CD4-positive, alpha-beta memory T cell (primary cell): Measurements from ENCODE around the gene FXYD5. TPM values are rescaled to one million over a fixed set of nuclear protein-coding genes. Genes with fewer than 3 reads are reported as not detected.
A peak's percentile ranks its signal among the peaks of the same experiment; 100 is the strongest.
"Not testable (repeated sequence)": the region's sequence is repeated elsewhere in the genome, so short reads cannot be mapped to it uniquely, and the experiment has no call there.

Experiments used
- CTCF ChIA-PET: fragments of 350-600 bp; sonication (Branson Sonifier 250); formaldehyde crosslinking; loops from one replicate; lab custom pipeline; 2021; ENCODE audit warnings: inconsistent platforms; ENCODE audit not compliant: partially characterized antibody; lab: Charles Lee
- POLR2A ChIA-PET: fragments of 350-600 bp; sonication (Branson Sonifier 250); formaldehyde crosslinking; loops from one replicate; lab custom pipeline; 2021; ENCODE audit not compliant: partially characterized antibody; lab: Charles Lee
- DNase-seq, 5 donors: peaks; one replicate each; pipeline versions ENCODE4 v3.0.0 to v3.0.0-alpha.2; 2020 to 2022; ENCODE audit warnings: mixed read lengths in 1 of 5
- H3K27ac ChIP-seq: one replicate; pipeline ENCODE4 v1.7.0; 2013; ENCODE audit warnings: low read depth, low read length
- H3K27me3 ChIP-seq: 2 replicates; pipeline ENCODE4 v1.7.0; 2013; ENCODE audit warnings: mild to moderate bottlenecking, low read length, moderate library complexity; ENCODE audit not compliant: insufficient read depth
- H3K36me3 ChIP-seq: 2 replicates; pipeline ENCODE4 v1.7.0; 2013; ENCODE audit warnings: mild to moderate bottlenecking, low read length, moderate library complexity; ENCODE audit not compliant: insufficient read depth
- H3K4me1 ChIP-seq: 2 replicates; pipeline ENCODE4 v1.7.0; 2013; ENCODE audit warnings: mild to moderate bottlenecking, low read length, moderate library complexity; ENCODE audit not compliant: insufficient read depth
- H3K4me3 ChIP-seq, 2 donors: one replicate each; pipeline ENCODE4 v1.7.0; 2013; ENCODE audit warnings: low read length in 2 of 2, mild to moderate bottlenecking in 1 of 2
- H3K9me3 ChIP-seq, 2 donors: one replicate each; pipeline ENCODE4 v1.7.0; 2013; ENCODE audit warnings: low read length in 2 of 2, control low read depth in 1 of 2; ENCODE audit not compliant: control insufficient read depth in 1 of 2
- H3K27ac Mint-ChIP-seq, 7 donors: one replicate each; pipeline ENCODE4 v1.8.0; 2020 to 2021; ENCODE audit warnings: mixed read lengths in 7 of 7, mild to moderate bottlenecking in 6 of 7, inconsistent platforms in 3 of 7, moderate library complexity in 3 of 7
- H3K27me3 Mint-ChIP-seq, 2 donors: one replicate each; pipeline ENCODE4 v1.8.0; 2020 to 2021; ENCODE audit warnings: mixed read lengths in 2 of 2
- H3K36me3 Mint-ChIP-seq, 2 donors: one replicate each; pipeline ENCODE4 v1.8.0; 2020 to 2021; ENCODE audit warnings: mixed read lengths in 2 of 2, inconsistent platforms in 1 of 2, mild to moderate bottlenecking in 1 of 2
- H3K4me1 Mint-ChIP-seq, 4 donors: one replicate each; pipeline ENCODE4 v1.8.0; 2020 to 2021; ENCODE audit warnings: mixed read lengths in 4 of 4, mild to moderate bottlenecking in 1 of 4
- H3K4me3 Mint-ChIP-seq, 8 donors: one replicate each; pipeline ENCODE4 v1.8.0; 2020 to 2021; ENCODE audit warnings: mixed read lengths in 8 of 8, mild to moderate bottlenecking in 7 of 8, moderate library complexity in 6 of 8, inconsistent platforms in 3 of 8
- H3K9me3 Mint-ChIP-seq, 8 donors: one replicate each; pipeline ENCODE4 v1.8.0; 2020 to 2021; ENCODE audit warnings: mixed read lengths in 8 of 8, mild to moderate bottlenecking in 5 of 8, inconsistent platforms in 3 of 8, moderate library complexity in 1 of 8
- intact Hi-C: fragments of 100-400 bp; cut with micrococcal nuclease; formaldehyde crosslinking; loops from one replicate; pipeline ENCODE4 v1.15.1; 2023
- polyA plus RNA-seq, 2 donors: library from polyadenylated mRNA; unstranded; fragments of 300-500 nt; fragmentation: Illumina TruSeq; gene quantifications; one replicate each; pipeline ENCODE4 v1.2.3, GENCODE V29; 2021
- total RNA-seq, 2 experiments: library from RNA; stranded (reverse); gene quantifications; one replicate each; pipeline ENCODE4 v1.2.3, GENCODE V29; 2021

Gene FXYD5
- total and polyA plus RNA-seq, 4 experiments from 2014 or later: 452 to 833 (median 479) TPM

DNA sequence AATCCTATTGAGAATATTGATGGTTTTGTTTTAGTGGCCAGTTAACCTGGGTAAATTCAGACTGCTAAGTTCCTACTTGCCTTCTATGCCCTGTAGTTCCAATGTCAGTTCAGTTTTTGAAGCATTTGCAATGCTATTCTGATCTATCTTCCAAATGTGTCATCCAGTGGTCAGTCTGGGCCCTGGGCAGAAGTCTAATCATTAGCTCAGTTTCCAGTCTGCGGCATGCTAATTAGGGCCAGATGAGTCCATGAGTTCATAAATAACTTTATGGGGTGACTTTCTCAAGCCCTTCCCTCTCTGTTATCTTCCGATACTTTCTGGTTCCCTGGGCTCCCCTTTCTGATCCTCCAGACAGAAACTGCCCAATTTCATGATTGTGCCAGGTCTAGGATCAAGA, 41.3 kb downstream of the FXYD5 start:
- H3K9me3 ChIP-seq: no peaks in the 10 kb centered on the region
- Mint-ChIP-seq H3K27ac (no peak overlapping the region), H3K4me1 (peaks cover 13 to 28% (median 22%) of the 10 kb centered on the region in 4 donors), H3K36me3 (no peaks in the 10 kb centered on the region), H3K27me3 (no peaks in the 10 kb centered on the region), H3K9me3 (peaks cover 0 to 2% (median 0%) of the 10 kb centered on the region in 8 donors), H3K4me3 (no peak overlapping the region)
- ChIA-PET POLR2A (interaction anchor here (3.3 to 4.3 kb wide), 2 partner anchors 11 to 17 kb away, joined by 11 to 23 read pairs; no protein-coding TSS in a partner anchor), CTCF (no interaction called here)
- DNase-seq: no peak
- no peaks in the 10 kb centered on the region for H3K36me3 ChIP-seq
- peaks cover 9% of the 10 kb centered on the region for H3K4me1 ChIP-seq
- intact Hi-C loops: loop anchor here (2.0 kb wide), 1 partner anchor 15 kb away; no protein-coding TSS in a partner anchor
- no peaks in the 10 kb centered on the region for H3K27me3 ChIP-seq
- H3K27ac ChIP-seq: no peak overlapping the region
- no peak overlapping the region for H3K4me3 ChIP-seq

DNA sequence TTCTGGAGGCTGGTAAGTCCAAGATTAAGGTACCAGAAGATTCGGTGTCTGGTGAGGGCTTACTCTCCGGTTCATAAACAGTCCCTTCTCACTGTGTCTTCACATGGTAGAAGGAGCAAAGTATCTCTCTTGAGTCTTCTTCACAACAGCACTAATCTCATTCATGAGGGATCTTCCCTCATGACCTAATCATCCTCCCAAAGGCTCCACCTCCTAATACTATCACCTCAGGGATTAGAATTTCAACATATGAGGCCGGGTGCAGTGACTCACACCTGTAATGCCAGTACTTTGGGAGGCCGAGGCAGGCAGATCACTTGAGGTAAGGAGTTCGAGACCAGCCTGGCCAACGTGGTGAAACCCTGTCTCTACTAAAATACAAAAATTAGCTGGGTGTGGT, 42.3 kb downstream of the FXYD5 start:
- POLR2A ChIA-PET: interaction anchor here (4.3 kb wide), 1 partner anchor 16 kb away, joined by 23 read pairs; no protein-coding TSS in a partner anchor

DNA sequence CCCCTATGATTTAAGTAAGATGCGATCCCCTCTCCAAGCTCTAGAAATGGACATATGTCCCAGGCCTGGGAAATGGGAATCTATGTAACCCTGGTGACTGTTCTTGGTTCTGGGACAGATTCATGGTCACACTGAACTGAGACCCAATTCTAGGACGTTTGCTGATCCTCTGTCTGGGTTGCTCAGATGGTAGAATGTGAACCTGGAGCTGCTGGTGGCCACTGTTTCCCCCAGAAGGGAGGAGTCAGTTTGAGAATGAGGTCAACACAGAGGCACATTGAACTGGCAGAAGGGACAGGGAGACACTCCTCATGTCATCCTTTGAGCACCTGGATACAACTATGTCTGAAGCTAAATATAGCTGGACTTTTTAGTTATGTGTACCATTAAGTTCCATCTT, 44.9 kb downstream of the FXYD5 start:
- Histone ChIP-seq H3K4me1 (peaks cover 22% of the 10 kb centered on the region), H3K27me3 (no peaks in the 10 kb centered on the region), H3K4me3 (no peak overlapping the region), H3K9me3 (no peaks in the 10 kb centered on the region), H3K27ac (no peak overlapping the region), H3K36me3 (no peaks in the 10 kb centered on the region)
- no peak for DNase-seq
- peak overlapping the region in 3 of 7 donors; percentile 48 to 60 (median 54) for H3K27ac Mint-ChIP-seq
- H3K4me1 Mint-ChIP-seq: peaks cover 25 to 56% (median 38%) of the 10 kb centered on the region in 4 donors
- intact Hi-C loops: no loop called here
- no peaks in the 10 kb centered on the region for H3K36me3 Mint-ChIP-seq
- no peaks in the 10 kb centered on the region for H3K9me3 Mint-ChIP-seq
- no peaks in the 10 kb centered on the region for H3K27me3 Mint-ChIP-seq
- POLR2A ChIA-PET: interaction anchor here (0.7 to 2.0 kb wide), 7 partner anchors 12 to 70 kb away, joined by 3 to 10 read pairs (median 3); partner anchors contain the start of genes FXYD5 and USF2
- no peak overlapping the region for H3K4me3 Mint-ChIP-seq
- CTCF ChIA-PET: interaction anchor here (1.5 to 1.9 kb wide), 3 partner anchors 18 to 58 kb away, joined by 3 to 8 read pairs (median 6); no protein-coding TSS in a partner anchor

More for the DNA sequence above, 42.3 kb downstream of the FXYD5 start:
- H3K4me1 ChIP-seq, H3K4me3 ChIP-seq, H3K9me3 Mint-ChIP-seq, H3K27me3 Mint-ChIP-seq, DNase-seq, CTCF ChIA-PET, H3K27ac ChIP-seq, intact Hi-C loops, H3K36me3 ChIP-seq, H3K9me3 ChIP-seq, H3K4me3 Mint-ChIP-seq, H3K27me3 ChIP-seq, H3K36me3 Mint-ChIP-seq: not testable (repeated sequence)
- Mint-ChIP-seq H3K4me1 (peaks cover 18 to 38% (median 27%) of the 10 kb centered on the region in 4 donors), H3K27ac (peak overlapping the region in 2 of 7 donors; percentile 3 to 51)

DNA sequence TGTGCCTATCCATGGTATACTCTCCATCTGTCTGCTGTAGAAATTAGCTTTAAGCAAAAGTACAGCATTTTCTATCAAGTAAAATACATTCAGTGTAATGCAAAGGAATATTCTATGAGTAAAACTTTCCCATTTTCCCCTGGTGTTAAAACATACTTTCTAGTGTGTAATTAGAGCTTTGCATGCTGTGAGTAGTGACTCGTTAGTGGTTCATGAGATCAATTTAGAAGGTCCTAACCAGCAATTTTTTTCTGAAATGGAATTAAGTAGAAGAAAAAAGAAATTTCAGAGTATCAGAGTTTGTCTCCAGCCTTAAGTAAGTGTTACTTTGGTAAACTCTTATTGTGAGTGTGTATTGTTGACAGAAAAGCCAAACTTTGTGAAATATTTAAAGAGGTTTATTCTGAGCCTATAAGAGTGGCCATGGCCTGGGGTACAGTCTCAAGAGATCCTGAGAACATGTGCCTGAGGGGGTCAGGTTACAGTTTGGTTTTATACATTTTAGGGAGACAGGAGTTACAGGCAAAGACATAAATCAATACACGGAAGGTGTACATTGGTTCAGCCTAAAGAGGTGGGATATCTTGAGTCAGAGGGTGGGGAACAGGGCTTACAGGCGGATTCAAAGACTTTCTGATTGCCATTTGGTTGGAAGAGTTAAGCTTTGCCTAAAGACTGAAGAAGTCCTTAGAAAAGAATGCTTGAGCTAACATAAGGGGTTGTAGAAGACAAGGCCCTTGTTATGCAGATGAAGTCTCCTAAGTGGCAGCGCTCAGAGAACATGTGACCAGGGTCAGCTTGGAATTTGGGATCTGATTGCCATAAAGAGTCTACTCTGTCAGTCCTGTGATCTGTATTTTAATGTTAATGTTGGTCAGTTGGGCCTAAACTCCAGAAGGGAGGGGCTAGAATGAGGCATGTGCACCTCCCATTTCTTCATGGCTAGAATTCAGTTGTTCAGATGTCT, 48.5 kb downstream of the FXYD5 start:
- H3K27ac Mint-ChIP-seq: peak overlapping the region; percentile 92 to 100 (median 99)
- peak overlapping the region in 3 of 8 donors; percentile 11 to 29 (median 20) for H3K4me3 Mint-ChIP-seq
- ChIA-PET CTCF (interaction anchor here (0.6 to 2.1 kb wide), 6 partner anchors 8 to 136 kb away, joined by 3 to 6 read pairs (median 4); partner anchors contain the start of gene FXYD5), POLR2A (interaction anchor here (1.3 to 2.3 kb wide), 5 partner anchors 10 to 66 kb away, joined by 4 to 16 read pairs (median 5); partner anchors contain the start of genes FXYD5 and USF2)
- no peaks in the 10 kb centered on the region for H3K36me3 Mint-ChIP-seq
- no peaks in the 10 kb centered on the region for H3K27me3 Mint-ChIP-seq
- Histone ChIP-seq H3K36me3 (no peaks in the 10 kb centered on the region), H3K4me3 (no peak overlapping the region), H3K27me3 (no peaks in the 10 kb centered on the region), H3K9me3 (peaks cover 0 to under 1% of the 10 kb centered on the region in 2 donors), H3K4me1 (peaks cover 55% of the 10 kb centered on the region), H3K27ac (peak overlapping the region; percentile 75)
- peaks cover 0 to 4% (median under 1%) of the 10 kb centered on the region in 8 donors for H3K9me3 Mint-ChIP-seq
- peaks cover 49 to 88% (median 67%) of the 10 kb centered on the region in 4 donors for H3K4me1 Mint-ChIP-seq
- intact Hi-C loops: no loop called here
- no peak for DNase-seq

DNA sequence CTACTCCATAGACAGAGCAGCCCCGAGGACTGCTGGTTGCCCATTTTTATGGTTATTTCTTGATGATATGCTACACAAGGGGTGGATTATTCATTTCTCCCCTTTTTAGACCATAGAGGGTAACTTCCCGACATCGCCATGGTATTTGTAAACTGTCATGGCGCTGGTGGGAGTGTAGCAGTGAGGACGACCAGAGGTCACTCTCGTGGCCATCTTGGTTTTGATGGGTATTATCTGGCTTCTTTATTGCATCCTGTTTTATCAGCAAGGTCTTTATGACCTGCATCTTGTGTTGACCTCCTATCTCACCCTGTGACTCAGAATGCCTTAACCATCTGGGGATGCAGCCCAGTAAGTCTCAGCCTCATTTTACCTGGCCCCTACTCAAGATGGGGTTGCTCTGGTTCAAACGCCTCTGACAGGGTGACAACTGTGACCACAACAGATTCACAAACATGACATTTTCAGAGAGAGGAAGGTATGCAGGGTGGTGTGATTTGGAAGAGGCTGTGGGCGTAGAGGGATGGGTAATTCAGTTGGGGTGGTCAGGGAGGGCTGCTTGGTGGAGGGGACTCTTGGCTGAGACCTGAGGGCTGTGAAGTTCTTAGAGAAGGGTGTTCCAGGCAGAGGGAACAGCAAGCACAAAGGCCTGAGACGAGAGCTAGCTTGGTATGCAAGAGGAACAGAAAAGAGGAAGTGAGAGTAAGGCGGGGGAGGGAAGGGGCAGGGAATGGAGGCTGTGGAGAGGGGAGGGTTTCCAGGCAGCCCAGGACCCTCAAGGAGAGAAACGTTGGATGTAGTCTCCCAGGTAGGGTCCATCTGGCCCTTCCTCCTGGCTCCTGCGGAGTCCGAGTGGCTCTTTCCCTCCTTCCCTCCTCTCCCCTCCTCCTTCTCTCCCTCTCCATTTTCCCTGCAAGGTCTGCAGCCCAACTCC, 50.5 kb downstream of the FXYD5 start:
- H3K27me3 ChIP-seq: no peaks in the 10 kb centered on the region
- CTCF ChIA-PET: interaction anchor here (2.0 to 2.9 kb wide), 3 partner anchors 11 to 51 kb away, joined by 6 to 10 read pairs (median 6); partner anchors contain the start of gene FXYD5
- POLR2A ChIA-PET: interaction anchor here (1.3 to 2.6 kb wide), 5 partner anchors 9 to 51 kb away, joined by 3 to 25 read pairs (median 12); partner anchors contain the start of gene FXYD5
- no peak overlapping the region for H3K4me3 ChIP-seq
- Mint-ChIP-seq H3K27me3 (no peaks in the 10 kb centered on the region), H3K36me3 (no peaks in the 10 kb centered on the region), H3K9me3 (peaks cover 0 to 8% (median 2%) of the 10 kb centered on the region in 8 donors), H3K27ac (peak overlapping the region; percentile 93 to 100 (median 99)), H3K4me3 (peak overlapping the region in 7 of 8 donors; percentile 47 to 85 (median 63)), H3K4me1 (peaks cover 53 to 92% (median 63%) of the 10 kb centered on the region in 4 donors)
- no peaks in the 10 kb centered on the region for H3K36me3 ChIP-seq
- peaks cover 74% of the 10 kb centered on the region for H3K4me1 ChIP-seq
- intact Hi-C loops: loop anchor here (5.0 kb wide), 1 partner anchor 33 kb away; no protein-coding TSS in a partner anchor
- H3K27ac ChIP-seq: peak overlapping the region; percentile 75
- no peak for DNase-seq
- H3K9me3 ChIP-seq: peaks cover 0 to 4% of the 10 kb centered on the region in 2 donors

DNA sequence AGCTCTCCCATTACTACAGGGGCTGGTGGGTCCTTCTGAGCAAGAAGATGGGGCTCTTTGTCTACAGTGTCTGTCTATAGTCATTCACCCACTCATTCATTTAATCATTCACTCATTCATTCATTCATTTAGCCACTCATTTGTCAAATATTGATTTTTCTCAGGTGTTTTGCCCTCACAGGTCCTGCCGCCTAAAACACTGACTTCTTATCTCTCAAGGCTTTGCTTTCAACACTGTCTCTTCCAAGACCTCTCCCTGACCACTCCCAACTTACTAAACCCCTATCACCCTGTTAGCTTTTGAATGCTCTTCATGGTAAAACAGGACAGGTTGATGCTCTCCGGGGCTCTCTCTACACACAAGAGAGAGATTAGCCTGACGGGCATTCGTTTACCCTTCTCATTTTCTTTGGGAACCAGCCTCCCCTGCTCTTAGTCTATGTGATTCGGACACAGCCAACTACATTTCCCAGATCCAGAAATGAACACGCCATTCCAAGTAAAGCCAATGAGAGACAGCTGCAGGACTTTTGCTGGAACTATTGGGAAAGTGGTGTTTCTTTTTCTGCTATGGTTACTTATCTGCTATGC, 51.3 kb downstream of the FXYD5 start:
- Mint-ChIP-seq H3K9me3 (peaks cover 0 to 8% (median 2%) of the 10 kb centered on the region in 8 donors), H3K4me3 (peak overlapping the region in 7 of 8 donors; percentile 58 to 85 (median 71)), H3K36me3 (no peaks in the 10 kb centered on the region), H3K27ac (peak overlapping the region; percentile 93 to 100 (median 99)), H3K4me1 (peaks cover 55 to 89% (median 66%) of the 10 kb centered on the region in 4 donors), H3K27me3 (no peaks in the 10 kb centered on the region)
- Histone ChIP-seq H3K27ac (peak overlapping the region; percentile 75), H3K4me3 (no peak overlapping the region), H3K36me3 (no peaks in the 10 kb centered on the region), H3K4me1 (peaks cover 80% of the 10 kb centered on the region), H3K9me3 (peaks cover 0 to 4% of the 10 kb centered on the region in 2 donors), H3K27me3 (no peaks in the 10 kb centered on the region)
- CTCF ChIA-PET: interaction anchor here (1.3 to 2.9 kb wide), 5 partner anchors 10 to 52 kb away, joined by 3 to 10 read pairs (median 6); partner anchors contain the start of gene FXYD5
- DNase-seq: no peak
- POLR2A ChIA-PET: interaction anchor here (0.8 to 2.9 kb wide), 22 partner anchors 8 to 209 kb away, joined by 3 to 27 read pairs (median 8); partner anchors contain the start of genes FXYD5, FXYD7 and USF2
- intact Hi-C loops: loop anchor here (1.0 to 5.0 kb wide), 2 partner anchors 8 to 34 kb away; no protein-coding TSS in a partner anchor
